ENCODE data around the gene SDHAF2. TPM values are rescaled to one million over a fixed set of nuclear protein-coding genes. Genes with fewer than 3 reads are reported as not detected.

The SDHAF2 gene
- total and polyA plus RNA-seq, 9 of the 15 experiments (the other 6 are each of a cell fraction or from before 2014, with no cell fraction given) = 21.2 to 144 (median 40.4) TPM

- TF ChIP-seq BRCA1 (IDR thresholded peaks at IDR 0.05) (no peak), BRCA1 (CRISPR knock-in tag; IDR thresholded peaks at IDR 0.05) (no peak), POLR2G (IDR thresholded peaks at IDR 0.05; ENCODE audit: low read depth, low read length) (no peak), ESRRA (IDR thresholded peaks at IDR 0.05; ENCODE audit: borderline replicate concordance, low read depth) (no peak), ZNF444 (CRISPR knock-in tag; IDR thresholded peaks at IDR 0.05) (no peak), ELF4 (CRISPR knock-in tag; IDR thresholded peaks at IDR 0.05) (no peak)
Observed at GRCh38 chr11:61415381-61415780, 14.5 kb upstream of the SDHAF2 start (continued).

DNA sequence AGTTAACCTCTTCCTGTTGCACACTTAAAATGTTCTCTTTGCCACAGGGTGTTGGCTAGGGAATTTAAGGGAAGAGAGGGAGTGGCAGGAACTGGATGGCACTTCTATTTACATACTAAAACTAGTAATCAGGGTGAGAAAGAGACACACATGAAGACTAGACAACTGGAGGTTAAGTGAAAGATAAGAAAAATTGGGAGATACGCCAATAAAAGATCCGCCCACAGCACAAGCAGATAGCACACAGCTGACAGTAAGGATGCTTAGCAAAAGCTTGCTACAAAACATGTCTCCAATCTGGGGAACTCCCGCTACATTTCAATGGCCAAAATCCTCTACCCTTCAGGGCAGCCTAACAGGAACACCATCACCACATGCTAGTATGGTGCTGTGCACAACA is 13.0 kb upstream of the SDHAF2 start:
- no peak for DNase-seq (ENCODE audit: extremely low read depth in 1 of 4, low spot score in 3 of 4)
- no peak for TF ChIP-seq ZBTB5 (IDR thresholded peaks at IDR 0.05)
- TF ChIP-seq, protein P1, sequence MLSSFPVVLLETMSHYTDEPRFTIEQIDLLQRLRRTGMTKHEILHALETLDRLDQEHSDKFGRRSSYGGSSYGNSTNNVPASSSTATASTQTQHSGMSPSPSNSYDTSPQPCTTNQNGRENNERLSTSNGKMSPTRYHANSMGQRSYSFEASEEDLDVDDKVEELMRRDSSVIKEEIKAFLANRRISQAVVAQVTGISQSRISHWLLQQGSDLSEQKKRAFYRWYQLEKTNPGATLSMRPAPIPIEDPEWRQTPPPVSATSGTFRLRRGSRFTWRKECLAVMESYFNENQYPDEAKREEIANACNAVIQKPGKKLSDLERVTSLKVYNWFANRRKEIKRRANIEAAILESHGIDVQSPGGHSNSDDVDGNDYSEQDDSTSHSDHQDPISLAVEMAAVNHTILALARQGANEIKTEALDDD (IDR thresholded peaks at IDR 0.05) = peak; percentile 52; the same call in 1 of the 2 replicates
- intact Hi-C loops (cut with micrococcal nuclease) (no loop called here), in situ Hi-C loops (cut with MboI) (no loop called here)
- WGBS (ENCODE audit: insufficient coverage, low coverage, missing lambda C conversion rate) = 63% methylated on average over 3 of the region's 3 CpGs
- Histone ChIP-seq H4K20me1 (replicated peaks; ENCODE audit: control insufficient read depth, insufficient read depth, low read length) (peaks cover 13% of the 10 kb centered on the region; the same call in 1 of the 2 replicates), H3K79me2 (ENCODE audit: control insufficient read depth, insufficient read depth, low read length) (peaks cover 41% of the 10 kb centered on the region), H3K4me3 (no peak overlapping the region), H3K9me3 (replicated peaks; ENCODE audit: control insufficient read depth, insufficient read depth, low read depth, low read length) (no peaks in the 10 kb centered on the region), H3K4me2 (ENCODE audit: insufficient read depth, low read length) (no peak overlapping the region), H3K27ac (ENCODE audit: extremely low read depth, low read depth, low read length) (no peak overlapping the region), H3K4me1 (replicated peaks in 1 of 2; ENCODE audit: control insufficient read depth in 2 of 2, insufficient read depth in 2 of 2, low read length in 2 of 2) (peaks cover 0 to 2% of the 10 kb centered on the region in 2 experiments; a peak in 2 of 5 replicates), H3K9ac (ENCODE audit: insufficient read depth in 1 of 2, low read depth in 2 of 2, low read length in 2 of 2) (no peak overlapping the region), H2AFZ (ENCODE audit: low read depth, low read length) (no peak overlapping the region), H3K36me3 (ENCODE audit: control insufficient read depth, insufficient read depth, low read length) (peaks cover 99% of the 10 kb centered on the region), H3K9me1 (ENCODE audit: control insufficient read depth, insufficient read depth, low read length) (no peaks in the 10 kb centered on the region), H3K27me3 (ENCODE audit: control insufficient read depth in 2 of 2, insufficient read depth in 2 of 2, low read length in 2 of 2) (no peaks in the 10 kb centered on the region)
- POLR2A ChIA-PET = interaction anchor here (1.0 to 1.1 kb wide), 3 partner anchors 9 to 13 kb away, joined by 3 to 5 read pairs (median 4); partner anchors contain the start of genes CPSF7 and SDHAF2
- CTCF ChIA-PET (ENCODE audit: low intra/inter-chr PET ratio) = no interaction called here
- FAIRE-seq = no peak
- ATAC-seq = no peak
- no TSS peak for BruUV-seq (replicated peaks)
